KBM-7 (cell line): ENCODE results near the gene SIK3.
"Not testable (repeated sequence)": the region's sequence is repeated elsewhere in the genome, so short reads cannot be mapped to it uniquely, and the experiment has no call there.

Source experiments
- DNase-seq: peaks from one replicate; pipeline ENCODE4 v3.0.0-alpha.2; 2015
- in situ Hi-C: fragments of 300-500 bp; cut with MboI; formaldehyde crosslinking; loops from 2 replicates; pipeline ENCODE4 v1.14.3; 2020; ENCODE audit warnings: low sequenced_read_pairs, low pct_unique_long_range_greater_than_20kb, mixed read lengths

SIK3 gene

DNA sequence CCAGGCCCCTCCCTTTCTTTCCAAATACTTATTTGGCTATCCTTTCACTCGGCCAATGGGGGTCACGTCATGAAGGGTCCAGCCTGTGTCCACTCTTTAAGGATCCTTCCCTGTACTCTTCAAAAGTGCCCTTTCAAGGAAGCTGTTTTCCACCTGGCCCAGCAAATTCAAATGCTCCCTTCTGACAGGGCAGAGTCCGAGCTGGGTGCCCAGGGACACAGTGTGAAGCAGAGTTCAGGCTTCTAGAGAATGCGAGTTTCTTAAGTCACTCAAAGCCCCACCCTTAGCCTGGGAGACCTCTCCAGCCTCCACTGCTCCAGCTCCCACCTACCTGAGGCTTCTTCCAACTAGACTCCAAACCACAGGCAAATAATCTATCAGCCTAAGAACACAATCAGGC, 255.3 kb downstream of the SIK3 start:
- DNase-seq = no peak
- in situ Hi-C loops = no loop called here

DNA sequence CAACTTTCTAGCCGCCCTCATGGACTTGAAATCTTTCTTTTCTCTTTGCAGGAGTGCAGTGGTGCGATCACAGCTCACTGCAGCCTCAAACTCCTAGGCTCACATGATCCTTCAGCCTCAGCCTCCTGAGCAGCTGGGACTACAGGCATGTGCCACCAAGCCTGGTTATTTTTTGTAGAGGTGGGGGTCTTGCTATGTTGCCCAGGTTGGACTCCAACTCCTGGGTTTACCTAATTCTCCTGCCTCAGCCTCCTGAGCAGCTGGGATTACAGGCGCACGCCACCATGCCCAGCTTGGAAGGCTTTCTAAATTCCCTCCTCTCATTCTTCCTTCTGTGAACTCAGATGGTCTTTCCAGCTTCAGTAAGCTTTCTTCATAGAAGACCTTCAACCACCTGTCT, 256.1 kb downstream of the SIK3 start:
- no peak for DNase-seq
- in situ Hi-C loops = no loop called here

DNA sequence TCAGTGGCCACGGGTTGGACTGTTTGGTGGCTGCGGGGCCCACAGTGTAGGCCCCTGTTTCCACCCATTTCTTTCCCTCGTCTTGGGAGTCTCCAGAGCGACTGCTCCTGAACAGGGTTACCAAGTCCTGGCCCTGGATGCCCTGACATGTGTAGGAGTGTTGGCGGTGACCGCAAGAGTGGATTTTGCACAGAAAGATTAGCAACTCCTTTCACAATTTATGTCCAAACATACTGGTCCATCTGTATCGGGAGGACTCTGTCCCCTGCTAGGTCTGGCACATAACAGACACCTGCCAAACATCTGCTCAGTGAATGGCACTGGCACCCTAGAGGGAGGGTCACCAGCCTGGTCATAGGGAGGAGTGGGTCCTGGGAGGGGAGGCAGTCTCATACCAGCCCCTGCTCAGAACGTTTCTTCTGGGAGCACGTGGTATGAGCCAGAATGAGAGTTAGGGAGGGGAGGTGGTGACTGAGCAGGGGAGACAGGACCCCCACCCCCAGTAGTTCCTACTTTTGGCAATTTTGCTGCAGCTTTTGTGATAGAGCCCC, 257.4 kb downstream of the SIK3 start:
- no peak for DNase-seq
- in situ Hi-C loops = no loop called here

DNA sequence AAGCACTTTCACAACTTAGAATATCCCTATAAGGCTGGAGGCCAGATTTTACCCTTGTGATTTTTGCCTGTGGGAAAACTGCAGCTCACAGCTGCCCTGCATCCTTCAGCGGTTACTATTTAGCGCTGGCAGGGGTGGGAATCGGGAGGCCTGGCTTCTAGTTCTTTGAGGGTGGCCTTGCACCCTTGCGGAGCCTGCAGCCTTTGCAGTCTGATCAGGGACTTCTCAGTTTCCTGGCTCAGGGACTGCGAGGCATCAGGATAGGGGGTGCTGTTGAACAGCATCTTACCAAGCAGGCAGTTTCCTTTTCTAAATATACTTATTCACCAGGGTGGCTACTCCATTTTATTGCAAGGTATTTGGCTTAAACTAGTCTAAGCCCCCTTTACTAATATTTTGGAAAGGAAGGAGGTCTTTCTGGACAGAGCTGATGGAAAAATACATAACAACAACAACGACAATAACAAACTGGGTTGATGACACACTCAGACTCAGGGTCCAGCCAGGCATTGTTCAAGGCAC, 257.9 kb downstream of the SIK3 start:
- in situ Hi-C loops = no loop called here
- no peak for DNase-seq

DNA sequence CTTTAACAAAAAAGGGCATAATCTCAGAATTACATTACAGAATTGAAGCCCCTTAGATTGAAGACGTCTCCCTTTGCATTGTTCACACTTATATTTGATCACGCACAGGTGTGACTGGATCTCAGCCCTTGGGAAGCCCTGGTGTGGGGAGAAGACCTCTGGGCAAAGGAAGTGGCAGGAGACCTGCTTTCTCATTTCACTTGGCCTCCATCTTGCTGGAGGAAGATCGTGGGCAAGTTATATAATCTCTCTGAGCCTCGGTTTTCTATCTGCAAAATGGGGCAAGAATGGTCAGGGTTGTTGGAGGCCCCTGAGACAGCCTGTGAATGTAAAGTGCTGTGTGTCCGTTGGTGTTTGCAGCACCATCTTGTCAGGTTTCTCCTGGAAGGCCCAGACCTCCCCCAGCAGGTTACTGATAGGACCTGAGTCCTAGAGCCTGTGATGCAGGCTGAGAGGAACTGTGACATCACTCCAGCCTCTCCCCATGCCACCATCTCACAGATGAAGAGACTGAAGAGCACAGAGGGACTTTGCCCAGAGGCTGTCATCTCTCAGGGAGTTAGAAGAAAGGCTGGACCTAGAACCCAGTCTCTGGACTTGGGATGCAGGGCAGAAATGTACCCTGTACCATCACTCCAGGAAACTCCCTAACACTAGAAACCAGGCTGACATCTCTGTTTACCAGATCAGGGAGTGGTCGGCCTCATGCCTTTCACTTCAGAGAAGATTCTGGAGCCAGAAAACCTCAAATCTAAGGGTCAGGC, 259.7 kb downstream of the SIK3 start:
- DNase-seq = no peak
- in situ Hi-C loops = no loop called here

DNA sequence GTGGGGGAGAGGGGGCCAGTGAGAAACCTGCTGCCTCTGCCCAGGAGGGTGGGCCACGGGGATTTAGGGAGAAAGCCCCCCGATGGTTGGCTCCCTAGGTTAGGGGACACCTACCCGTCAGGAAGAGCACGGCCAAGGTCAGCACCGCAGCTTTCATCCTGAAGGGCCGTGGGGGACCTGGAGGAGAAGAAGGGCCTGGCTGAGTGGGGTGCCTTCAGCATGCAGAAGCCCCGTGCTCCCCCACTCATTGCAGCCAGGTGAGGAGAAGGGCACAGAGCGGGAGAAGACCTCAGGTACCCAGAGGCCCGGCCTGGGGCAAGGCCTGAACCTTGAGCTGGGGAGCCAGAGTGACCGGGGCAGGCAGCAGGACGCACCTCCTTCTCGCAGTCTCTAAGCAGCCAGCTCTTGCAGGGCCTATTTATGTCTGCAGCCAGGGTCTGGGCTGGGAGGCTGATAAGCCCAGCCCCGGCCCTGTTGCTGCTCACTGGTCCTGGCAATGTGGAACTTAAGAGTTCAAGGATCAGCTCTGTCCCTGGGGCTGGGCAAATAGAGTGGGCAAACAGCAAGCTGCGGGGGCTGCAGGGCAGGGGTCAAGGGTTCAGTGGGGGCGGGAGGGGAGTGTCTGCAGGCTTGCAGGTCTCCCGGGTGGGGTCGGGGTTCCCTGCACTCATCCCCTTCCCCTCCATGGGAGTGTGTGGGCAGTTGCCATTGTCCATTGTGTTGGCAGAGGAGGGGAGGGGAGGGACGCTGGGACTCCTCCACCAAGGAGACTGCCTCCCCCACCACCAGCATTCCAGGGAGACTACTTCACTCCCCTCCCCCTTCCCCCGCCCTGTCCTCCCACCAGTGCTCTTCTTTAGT, 260.8 kb downstream of the SIK3 start, which contains the start of gene APOA1:
Gene APOA1 (minus strand): TSS at position 392 of the 861 bp plus-strand sequence. CDS start 235 bp downstream, at position 157.
- in situ Hi-C loops = no loop called here
- DNase-seq = no peak

DNA sequence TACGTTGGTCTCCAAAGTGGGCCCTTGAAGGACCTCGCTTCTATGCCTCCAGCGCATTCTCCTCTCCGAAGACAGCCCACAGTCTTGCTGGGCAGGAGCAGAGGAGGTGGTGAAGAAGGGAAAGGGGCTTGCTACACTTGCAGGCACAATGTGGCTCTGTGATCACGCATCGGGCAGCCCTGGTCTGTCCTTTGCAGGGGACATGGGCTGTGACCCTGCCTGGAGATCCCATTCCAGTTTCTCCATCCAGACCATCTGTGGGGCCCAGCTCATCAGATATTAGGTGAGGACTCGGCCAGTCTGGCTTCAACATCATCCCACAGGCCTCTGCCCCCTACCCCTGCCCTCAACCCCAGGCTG, 261.6 kb downstream of the SIK3 start:
- in situ Hi-C loops = no loop called here
- DNase-seq = no peak

DNA sequence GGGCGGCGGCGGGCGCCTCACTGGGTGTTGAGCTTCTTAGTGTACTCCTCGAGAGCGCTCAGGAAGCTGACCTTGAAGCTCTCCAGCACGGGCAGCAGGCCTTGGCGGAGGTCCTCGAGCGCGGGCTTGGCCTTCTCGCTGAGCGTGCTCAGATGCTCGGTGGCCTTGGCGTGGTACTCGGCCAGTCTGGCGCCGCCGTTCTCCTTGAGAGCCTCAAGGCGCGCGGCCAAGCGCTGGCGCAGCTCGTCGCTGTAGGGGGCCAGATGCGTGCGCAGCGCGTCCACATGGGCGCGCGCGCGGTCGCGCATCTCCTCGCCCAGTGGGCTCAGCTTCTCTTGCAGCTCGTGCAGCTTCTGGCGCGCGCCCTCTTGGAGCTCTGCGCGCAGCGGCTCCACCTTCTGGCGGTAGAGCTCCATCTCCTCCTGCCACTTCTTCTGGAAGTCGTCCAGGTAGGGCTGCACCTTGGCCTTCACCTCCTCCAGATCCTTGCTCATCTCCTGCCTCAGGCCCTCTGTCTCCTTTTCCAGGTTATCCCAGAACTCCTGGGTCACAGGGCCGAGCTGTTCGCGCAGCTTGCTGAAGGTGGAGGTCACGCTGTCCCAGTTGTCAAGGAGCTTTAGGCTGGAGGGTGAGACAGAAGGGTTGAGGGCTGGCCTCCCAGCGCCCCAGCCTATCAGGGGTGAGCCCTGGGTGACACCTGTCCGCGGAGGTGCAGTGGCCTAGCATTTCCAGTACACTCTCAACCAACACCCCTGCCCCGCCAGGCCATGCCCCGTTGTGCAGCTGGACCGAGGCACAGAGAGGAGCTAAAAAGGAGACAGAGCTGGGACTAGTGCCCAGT, 262.2 kb downstream of the SIK3 start:
- in situ Hi-C loops = no loop called here
- DNase-seq = peak; percentile 96

DNA sequence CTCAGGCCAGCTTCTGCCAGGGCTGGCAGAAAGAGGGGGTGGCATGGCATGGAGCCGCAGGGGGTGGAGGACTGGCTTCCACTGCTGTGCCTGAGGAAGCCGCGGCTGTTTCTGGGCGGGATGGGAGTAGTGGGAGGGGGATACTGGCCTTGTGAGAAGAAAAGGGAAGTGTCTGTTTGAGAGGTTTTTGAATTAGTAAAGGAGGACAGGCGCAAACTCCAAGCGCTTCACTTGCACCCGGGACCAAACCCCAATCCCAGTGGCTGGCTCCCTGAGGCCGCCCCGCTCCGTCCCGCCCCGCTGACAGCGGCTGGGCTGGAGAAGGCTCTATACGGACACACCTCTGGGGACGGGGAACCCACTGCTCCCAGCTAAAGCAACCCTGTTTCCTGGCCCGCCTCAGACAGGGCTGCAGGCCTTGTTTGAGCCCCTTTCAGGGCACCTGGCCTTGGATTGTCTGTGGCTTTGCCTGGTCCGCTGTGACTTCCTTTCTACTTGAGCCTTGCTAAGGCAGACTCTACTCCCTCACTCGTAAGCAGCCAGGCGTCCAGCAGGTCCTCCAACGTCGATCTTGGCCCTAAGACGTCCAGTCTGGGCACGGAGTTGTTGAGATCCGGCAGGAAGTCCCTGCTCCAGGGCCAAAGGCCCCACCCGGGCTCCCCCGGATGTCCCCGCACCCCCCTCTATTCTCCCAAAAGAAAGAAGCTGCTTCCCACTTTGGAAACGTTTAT, 263.0 kb downstream of the SIK3 start:
- in situ Hi-C loops = no loop called here

DNA sequence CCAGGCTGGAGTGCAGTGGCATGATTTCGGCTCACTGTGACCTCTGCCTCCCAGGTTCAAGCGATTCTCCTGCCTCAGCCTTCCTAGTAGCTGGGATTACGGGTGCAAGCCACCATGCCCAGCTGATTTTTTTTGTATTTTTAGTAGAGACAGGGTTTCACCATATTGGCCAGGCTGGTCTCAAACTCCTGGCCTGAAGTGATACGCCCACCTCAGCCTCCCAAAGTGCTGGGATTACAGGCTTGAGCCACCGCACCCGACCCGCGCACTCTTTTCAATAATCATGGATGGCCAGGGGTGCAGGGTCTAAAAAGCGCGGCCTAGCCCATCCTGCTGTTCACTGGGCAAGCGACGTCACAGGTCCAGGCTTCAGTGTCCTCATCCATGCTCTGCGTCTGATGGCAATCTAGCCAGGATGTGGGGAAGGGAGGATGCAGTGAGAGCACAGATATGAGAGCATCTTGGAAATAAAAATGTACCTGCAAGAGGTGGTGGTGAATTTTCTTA, 263.6 kb downstream of the SIK3 start:
- DNase-seq, in situ Hi-C loops: not testable (repeated sequence)

More for the DNA sequence above, 263.0 kb downstream of the SIK3 start:
- DNase-seq = peak; percentile 89

DNA sequence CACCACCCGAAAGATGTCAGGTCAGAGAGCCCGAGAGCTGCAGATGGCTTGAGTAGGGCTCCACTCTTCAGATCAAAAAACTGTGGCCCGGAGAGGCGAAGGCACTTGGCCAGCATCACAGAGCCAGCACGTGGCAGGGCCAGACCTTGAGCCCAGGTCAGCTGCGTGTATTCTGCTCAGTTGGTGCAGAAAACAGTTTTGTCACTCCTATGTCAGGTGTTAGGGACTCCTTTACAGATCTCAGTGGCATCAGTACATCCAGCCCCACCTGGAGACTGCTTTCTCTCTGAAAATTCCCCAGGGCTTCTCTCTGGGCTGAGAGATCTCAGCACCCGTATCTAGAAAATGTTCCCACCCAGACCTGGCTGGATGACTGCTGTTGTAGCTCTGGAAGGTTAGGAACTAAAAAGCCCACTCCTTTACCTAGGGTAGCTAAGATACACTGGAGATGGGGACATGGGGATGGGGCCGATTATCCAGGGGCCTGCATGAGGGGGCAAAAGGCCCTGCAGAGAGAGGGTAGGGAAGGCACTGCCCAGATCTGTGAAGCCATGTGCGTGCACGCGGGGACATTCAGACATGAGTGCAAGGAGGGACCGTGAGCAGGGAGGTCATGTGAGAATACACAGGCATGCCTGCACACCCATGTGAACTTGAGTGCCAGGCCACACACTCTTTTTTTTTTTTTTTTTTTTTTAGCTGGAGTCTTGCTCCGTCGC, 264.3 kb downstream of the SIK3 start:
- in situ Hi-C loops = no loop called here
- DNase-seq = no peak

DNA sequence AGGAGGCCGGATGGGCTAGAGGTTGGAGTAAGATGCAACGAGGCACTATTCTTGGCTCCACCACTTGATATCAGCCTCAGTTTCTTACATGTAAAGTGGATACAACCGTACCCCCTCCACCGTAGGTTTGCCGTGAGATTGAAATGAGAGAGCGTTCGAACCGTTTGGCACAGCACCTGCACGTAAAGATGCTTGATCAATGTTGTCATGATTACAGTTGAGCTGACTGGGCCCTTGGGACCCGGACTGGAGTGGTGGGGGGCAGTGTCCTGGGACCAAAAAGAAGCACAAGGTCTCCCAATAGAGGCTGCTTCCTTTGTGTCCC, 264.8 kb downstream of the SIK3 start:
- in situ Hi-C loops = no loop called here
- DNase-seq = no peak

DNA sequence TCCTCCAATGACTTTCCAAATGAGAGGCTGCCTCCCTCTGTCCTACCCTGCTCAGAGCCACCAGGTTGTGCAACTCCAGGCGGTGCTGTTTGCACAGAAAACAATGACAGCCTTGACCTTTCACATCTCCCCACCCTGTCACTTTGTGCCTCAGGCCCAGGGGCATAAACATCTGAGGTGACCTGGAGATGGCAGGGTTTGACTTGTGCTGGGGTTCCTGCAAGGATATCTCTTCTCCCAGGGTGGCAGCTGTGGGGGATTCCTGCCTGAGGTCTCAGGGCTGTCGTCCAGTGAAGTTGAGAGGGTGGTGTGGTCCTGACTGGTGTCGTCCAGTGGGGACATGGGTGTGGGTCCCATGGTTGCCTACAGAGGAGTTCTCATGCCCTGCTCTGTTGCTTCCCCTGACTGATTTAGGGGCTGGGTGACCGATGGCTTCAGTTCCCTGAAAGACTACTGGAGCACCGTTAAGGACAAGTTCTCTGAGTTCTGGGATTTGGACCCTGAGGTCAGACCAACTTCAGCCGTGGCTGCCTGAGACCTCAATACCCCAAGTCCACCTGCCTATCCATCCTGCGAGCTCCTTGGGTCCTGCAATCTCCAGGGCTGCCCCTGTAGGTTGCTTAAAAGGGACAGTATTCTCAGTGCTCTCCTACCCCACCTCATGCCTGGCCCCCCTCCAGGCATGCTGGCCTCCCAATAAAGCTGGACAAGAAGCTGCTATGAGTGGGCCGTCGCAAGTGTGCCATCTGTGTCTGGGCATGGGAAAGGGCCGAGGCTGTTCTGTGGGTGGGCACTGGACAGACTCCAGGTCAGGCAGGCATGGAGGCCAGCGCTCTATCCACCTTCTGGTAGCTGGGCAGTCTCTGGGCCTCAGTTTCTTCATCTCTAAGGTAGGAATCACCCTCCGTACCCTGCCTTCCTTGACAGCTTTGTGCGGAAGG, 265.6 kb downstream of the SIK3 start:
- in situ Hi-C loops = no loop called here
- DNase-seq = no peak

DNA sequence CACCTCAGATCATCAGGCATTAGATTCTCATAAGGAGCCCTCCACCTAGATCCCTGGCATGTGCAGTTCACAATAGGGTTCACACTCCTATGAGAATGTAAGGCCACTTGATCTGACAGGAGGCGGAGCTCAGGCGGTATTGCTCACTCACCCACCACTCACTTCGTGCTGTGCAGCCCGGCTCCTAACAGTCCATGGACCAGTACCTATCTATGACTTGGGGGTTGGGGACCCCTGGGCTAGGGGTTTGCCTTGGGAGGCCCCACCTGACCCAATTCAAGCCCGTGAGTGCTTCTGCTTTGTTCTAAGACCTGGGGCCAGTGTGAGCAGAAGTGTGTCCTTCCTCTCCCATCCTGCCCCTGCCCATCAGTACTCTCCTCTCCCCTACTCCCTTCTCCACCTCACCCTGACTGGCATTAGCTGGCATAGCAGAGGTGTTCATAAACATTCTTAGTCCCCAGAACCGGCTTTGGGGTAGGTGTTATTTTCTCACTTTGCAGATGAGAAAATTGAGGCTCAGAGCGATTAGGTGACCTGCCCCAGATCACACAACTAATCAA, 266.4 kb downstream of the SIK3 start:
- in situ Hi-C loops = no loop called here
- no peak for DNase-seq

DNA sequence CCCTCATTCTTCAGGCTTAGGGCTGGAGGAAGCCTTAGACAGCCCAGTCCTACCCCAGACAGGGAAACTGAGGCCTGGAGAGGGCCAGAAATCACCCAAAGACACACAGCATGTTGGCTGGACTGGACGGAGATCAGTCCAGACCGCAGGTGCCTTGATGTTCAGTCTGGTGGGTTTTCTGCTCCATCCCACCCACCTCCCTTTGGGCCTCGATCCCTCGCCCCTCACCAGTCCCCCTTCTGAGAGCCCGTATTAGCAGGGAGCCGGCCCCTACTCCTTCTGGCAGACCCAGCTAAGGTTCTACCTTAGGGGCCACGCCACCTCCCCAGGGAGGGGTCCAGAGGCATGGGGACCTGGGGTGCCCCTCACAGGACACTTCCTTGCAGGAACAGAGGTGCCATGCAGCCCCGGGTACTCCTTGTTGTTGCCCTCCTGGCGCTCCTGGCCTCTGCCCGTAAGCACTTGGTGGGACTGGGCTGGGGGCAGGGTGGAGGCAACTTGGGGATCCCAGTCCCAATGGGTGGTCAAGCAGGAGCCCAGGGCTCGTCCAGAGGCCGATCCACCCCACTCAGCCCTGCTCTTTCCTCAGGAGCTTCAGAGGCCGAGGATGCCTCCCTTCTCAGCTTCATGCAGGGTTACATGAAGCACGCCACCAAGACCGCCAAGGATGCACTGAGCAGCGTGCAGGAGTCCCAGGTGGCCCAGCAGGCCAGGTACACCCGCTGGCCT, 267.9 kb downstream of the SIK3 start:
- DNase-seq = no peak
- in situ Hi-C loops = no loop called here
